ENCODE measurements around the gene ZNF407.

Gene ZNF407

GRCh38 chr18:75065251-75066000 lies 467.8 kb downstream of the ZNF407 start:
- in situ Hi-C loops (cut with MboI; ENCODE audit: low pct_unique_long_range_greater_than_20kb, low sequenced_read_pairs, unreplicated experiment), result no loop called here

GRCh38 chr18:75066021-75066880 lies 468.6 kb downstream of the ZNF407 start:
- no peak for DNase-seq (ENCODE audit: low spot score)
- in situ Hi-C loops (cut with MboI; ENCODE audit: low pct_unique_long_range_greater_than_20kb, low sequenced_read_pairs, unreplicated experiment), result no loop called here
- no peak for TF ChIP-seq CTCF (IDR thresholded peaks at IDR 0.05; ENCODE audit: extremely low read depth, insufficient read depth, missing control alignments)

More at GRCh38 chr18:75065251-75066000, 467.8 kb downstream of the ZNF407 start:
- no peak for TF ChIP-seq CTCF (IDR thresholded peaks at IDR 0.05; ENCODE audit: extremely low read depth, insufficient read depth, missing control alignments)
- DNase-seq (ENCODE audit: low spot score), result no peak

- in situ Hi-C loops (cut with MboI; ENCODE audit: low pct_unique_long_range_greater_than_20kb, low sequenced_read_pairs, unreplicated experiment), result no loop called here
- no peak for TF ChIP-seq CTCF (IDR thresholded peaks at IDR 0.05; ENCODE audit: extremely low read depth, insufficient read depth, missing control alignments)
- no peak for DNase-seq (ENCODE audit: low spot score)
Measured at GRCh38 chr18:75066936-75067335, 469.3 kb downstream of the ZNF407 start.

- in situ Hi-C loops (cut with MboI; ENCODE audit: low pct_unique_long_range_greater_than_20kb, low sequenced_read_pairs, unreplicated experiment), result no loop called here
- no peak for TF ChIP-seq CTCF (IDR thresholded peaks at IDR 0.05; ENCODE audit: extremely low read depth, insufficient read depth, missing control alignments)
- DNase-seq (ENCODE audit: low spot score), result no peak
Measured at GRCh38 chr18:75067996-75068645, 470.5 kb downstream of the ZNF407 start.

GRCh38 chr18:75068682-75069435 lies 471.2 kb downstream of the ZNF407 start:
- no peak for TF ChIP-seq CTCF (IDR thresholded peaks at IDR 0.05; ENCODE audit: extremely low read depth, insufficient read depth, missing control alignments)
- DNase-seq (ENCODE audit: low spot score), result no peak
- in situ Hi-C loops (cut with MboI; ENCODE audit: low pct_unique_long_range_greater_than_20kb, low sequenced_read_pairs, unreplicated experiment), result no loop called here

- no peak for TF ChIP-seq CTCF (IDR thresholded peaks at IDR 0.05; ENCODE audit: extremely low read depth, insufficient read depth, missing control alignments)
- no peak for DNase-seq (ENCODE audit: low spot score)
- in situ Hi-C loops (cut with MboI; ENCODE audit: low pct_unique_long_range_greater_than_20kb, low sequenced_read_pairs, unreplicated experiment), result no loop called here
Measured at GRCh38 chr18:75070235-75070624, 472.6 kb downstream of the ZNF407 start.
